SIG-M5 treated with dmso at 0.1 percent for 504 hours (cell line): Measurements from ENCODE around the gene IQSEC1.

Experiments used
- DNase-seq: peaks from one replicate; lab custom pipeline; 2025; ENCODE audit not compliant: unreplicated experiment; lab: John Stamatoyannopoulos, UW

Gene IQSEC1

GRCh38 chr3:13051066-13051465 is 22.2 kb downstream of the IQSEC1 start:
- no peak for DNase-seq

GRCh38 chr3:13050446-13050845 is 22.8 kb downstream of the IQSEC1 start:
- no peak for DNase-seq

DNA sequence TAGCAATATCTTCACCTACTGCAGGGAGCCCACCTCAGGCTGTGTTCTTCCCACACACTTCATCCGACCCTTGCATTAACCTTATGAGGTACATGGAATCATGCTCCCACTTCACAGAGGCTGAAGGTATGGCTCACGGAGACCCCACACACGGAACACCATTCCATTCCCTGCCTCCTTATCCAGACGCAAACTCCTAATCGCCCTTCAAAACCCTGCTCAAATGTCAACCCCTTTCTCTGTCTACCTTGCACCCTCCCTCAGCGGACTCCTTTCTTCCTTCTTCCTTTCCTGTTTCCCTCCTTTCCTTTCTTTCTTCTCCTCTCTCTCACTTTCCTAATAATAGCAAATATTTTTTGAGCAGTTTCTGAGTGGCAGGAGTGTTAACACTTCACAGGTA is 23.8 kb downstream of the IQSEC1 start:
- DNase-seq, result no peak

- DNase-seq, result no peak
These were observed 25.7 kb downstream of the IQSEC1 start for GRCh38 chr3:13047296-13048165.

DNA sequence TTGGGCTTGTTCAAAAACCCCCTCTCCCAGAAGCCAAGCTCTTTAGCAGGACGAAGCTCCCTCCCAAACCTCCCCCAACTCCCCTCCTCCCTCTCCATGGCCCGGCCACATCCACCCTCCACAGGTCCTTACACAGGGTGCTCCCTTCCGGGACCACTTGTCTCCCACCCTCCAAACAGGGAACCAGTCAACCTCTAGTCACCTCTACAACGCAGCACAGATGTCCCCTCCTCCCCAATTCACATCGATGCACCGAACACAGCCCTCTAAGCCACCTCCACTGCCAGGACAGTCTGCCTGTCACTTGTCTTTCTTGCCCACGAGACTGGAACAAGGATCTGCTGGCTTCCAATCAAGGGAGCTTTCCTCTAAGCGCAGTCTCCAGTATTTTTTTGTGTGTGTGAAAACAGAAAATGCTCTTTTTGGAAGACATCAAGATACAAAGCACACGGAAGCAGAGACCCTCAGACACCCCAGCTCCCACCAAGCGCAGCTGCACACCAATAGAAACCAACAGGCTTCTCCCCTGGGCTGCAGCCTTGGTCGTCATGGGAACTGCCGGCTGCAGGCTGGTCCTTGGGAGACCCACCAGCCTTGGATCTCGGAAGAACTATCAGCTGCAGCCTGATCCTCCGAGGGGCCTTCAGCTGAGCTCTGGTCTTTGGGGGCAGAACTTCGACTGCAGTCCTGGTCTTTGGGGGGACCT is 26.5 kb downstream of the IQSEC1 start:
- no peak for DNase-seq

DNA sequence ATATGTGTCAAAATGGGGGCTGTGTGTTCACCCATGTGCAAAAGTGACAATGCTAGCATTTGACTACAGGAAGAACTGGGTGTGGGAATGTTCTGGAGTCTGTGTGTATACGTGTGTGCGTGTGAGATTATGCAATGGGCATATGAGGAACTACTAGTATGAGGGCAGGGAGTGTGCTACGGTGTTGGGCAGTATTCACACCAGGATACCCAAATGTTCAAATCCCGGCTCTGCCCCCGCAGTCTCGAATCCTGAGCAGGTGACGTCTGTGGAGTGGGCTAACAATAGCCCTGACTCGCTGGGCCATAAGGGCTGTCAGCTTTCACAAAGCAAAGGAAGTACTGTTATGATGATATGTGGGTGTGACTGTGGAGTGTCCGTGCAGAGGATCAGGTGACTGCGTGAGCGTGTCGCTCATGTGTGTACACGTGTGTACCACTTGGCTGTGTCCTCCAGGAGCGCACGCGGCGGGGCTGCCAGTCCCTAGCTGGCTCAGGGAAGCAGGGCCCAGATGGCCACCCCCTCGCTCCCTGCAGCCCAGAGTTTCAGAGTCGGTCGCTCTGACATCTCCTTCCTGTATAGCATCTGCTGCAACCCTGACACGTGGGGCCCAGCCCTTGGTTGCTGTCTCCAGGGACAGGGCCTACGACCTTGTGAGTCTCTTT is 27.2 kb downstream of the IQSEC1 start:
- DNase-seq, result peak; percentile 43

- no peak for DNase-seq
These were observed 27.9 kb downstream of the IQSEC1 start for GRCh38 chr3:13045241-13045903.

- DNase-seq, result no peak
These were observed 28.6 kb downstream of the IQSEC1 start for GRCh38 chr3:13044496-13045240.

- DNase-seq, result no peak
These were observed 29.6 kb downstream of the IQSEC1 start for GRCh38 chr3:13043656-13044055.

DNA sequence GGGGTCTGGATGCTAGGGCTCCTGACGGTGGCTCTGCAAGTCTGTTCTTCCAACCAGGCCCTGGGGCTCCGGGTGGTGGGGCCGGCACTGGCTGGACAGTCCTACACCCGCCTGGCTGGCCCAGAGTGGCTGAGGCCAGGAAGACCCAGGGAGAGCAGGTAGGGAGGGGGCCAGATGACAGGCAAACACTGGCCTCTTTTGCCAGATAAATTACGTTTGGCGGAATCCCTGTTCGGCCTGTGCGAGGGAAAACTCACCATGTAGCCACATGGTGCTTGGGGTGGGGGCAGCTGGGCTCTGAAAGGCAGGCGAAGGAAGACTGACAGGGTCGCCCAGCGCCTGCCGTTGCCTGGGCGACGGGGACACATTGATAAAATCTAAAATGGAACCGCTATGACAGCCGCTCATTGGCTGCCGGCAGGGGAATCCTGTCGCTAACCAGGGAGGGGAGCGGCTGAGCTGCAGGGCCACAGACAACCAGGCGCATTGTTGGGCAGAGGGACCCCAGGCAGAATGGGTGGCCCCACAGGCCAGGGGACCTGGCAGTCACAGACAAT is 30.4 kb downstream of the IQSEC1 start:
- DNase-seq, result no peak

- no peak for DNase-seq
These were observed 31.0 kb downstream of the IQSEC1 start for GRCh38 chr3:13042127-13042701.

DNA sequence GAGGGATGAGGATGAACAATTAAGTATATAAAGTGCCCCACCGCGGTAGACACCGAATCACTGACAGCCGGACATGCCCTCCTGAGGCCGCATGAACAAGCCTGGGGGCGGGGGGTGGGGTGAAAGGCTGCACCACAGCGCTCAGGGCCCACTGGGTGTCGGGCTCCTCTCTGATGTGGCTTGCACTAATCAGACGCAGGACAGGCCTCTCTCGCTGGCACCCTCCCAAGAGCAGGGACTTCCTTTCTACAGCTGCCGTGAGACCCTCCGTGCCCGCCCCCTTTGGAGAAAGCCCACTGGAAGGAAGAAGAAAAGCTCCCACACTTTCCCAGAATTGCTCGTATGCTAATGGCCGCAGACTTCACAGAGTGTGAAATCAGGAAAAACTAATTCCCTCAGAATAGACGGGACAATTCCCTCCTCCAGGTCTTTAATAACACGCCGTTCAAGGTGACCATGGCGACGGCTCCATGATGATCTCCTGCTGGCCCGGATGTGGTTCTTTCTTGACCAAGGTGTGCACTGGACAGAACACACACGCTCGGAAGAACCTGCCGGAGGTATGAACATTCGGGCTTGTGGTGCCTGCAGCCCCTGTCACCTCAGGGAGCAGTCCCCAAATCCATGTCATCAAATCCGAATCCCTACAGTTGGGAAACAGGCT is 32.0 kb downstream of the IQSEC1 start:
- DNase-seq, result no peak

GRCh38 chr3:13040361-13041074 is 32.7 kb downstream of the IQSEC1 start:
- peak; percentile 10 for DNase-seq

DNA sequence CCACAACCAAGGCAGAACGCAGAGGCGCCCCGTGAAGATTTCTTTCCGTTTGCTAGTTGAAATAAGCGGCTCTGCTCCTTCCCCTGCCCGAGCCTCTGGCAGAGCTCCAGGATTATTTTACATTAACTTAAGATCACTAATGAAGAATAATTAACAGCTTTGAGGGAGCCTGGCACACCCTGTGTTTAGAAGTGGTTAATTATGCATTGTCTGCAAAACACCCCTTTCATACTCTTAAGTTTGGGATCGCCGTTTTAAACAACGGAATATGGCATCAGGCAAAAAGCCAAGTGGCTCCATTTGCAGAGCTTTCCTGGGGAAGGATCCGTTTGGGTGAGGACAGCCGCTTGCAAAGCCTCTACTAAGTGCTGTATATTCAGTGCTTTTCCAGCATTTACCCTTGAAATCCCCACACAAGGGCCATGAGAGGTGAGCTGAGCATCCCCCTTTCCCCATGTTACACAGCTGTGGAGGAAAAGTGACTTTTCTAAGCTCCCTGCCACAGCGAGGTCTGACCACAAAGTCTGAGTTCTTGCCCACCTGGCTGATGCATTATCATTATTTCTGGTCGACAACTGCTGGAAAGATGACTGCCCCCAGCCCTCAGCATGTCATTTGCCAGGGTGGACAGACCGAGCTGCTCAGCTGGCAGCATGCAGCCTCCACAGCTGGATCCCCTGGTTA is 33.9 kb downstream of the IQSEC1 start:
- DNase-seq, result no peak

DNA sequence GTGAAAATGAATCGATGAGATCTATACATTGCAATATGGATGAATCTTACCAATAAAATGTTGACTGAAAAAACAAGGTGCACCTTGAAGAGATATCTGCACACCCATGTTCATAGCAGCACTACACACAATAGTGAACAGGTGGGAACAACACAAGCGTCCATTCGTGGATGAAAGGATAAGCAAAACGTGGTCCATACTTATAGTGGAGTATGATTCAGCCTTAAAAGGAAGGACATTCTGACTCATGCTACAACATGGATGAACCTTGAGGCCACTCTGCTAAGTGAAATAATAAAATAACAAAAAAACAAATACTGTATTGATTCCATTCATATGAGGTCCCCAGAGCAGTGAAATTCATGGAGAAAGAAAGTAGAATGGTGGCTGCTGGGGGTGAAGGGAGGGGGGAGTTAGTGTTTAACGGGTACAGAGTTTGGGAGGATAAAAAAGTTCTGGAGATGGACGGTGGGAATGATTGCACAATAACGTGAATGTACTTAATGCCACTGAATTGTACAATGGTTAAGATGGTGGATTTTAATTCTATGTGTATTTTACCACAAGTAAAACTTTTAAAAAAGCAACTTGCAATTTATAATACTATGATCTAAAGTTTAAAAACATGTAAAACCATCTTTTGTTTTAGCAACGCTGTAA is 35.6 kb downstream of the IQSEC1 start:
- DNase-seq, result no peak

DNA sequence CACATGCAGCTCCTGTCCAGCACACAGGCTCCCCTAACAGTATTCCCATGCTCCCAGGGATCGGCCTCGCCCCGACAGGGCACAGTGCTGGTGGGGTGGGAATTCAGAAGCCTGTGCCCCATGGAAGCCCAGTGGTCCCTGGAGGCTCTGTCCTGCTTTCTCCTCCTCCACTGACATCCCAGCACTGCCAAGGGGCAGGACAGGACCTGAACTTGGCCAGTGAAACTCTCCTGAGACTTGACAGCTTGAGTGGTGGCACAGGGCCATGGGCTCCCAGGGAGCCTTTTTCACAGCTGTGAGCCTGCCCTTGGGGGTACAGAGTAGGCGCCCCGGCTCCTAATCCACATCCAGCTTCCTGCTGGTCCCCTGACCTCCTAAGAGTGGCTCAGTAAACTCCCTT is 38.4 kb downstream of the IQSEC1 start:
- no peak for DNase-seq

- DNase-seq, result no peak
These were observed 39.0 kb downstream of the IQSEC1 start for GRCh38 chr3:13034109-13034800.
